ENCODE results near the gene SLC9A4.

GRCh38 chr2:102522162-102522561 lies 49.1 kb downstream of the SLC9A4 start:
- TF ChIP-seq, protein P1, sequence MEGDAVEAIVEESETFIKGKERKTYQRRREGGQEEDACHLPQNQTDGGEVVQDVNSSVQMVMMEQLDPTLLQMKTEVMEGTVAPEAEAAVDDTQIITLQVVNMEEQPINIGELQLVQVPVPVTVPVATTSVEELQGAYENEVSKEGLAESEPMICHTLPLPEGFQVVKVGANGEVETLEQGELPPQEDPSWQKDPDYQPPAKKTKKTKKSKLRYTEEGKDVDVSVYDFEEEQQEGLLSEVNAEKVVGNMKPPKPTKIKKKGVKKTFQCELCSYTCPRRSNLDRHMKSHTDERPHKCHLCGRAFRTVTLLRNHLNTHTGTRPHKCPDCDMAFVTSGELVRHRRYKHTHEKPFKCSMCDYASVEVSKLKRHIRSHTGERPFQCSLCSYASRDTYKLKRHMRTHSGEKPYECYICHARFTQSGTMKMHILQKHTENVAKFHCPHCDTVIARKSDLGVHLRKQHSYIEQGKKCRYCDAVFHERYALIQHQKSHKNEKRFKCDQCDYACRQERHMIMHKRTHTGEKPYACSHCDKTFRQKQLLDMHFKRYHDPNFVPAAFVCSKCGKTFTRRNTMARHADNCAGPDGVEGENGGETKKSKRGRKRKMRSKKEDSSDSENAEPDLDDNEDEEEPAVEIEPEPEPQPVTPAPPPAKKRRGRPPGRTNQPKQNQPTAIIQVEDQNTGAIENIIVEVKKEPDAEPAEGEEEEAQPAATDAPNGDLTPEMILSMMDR (IDR thresholded peaks at IDR 0.05; ENCODE audit: insufficient read depth, low read length, poor library complexity, severe bottlenecking) = no peak
- TF ChIP-seq EZH2phosphoT487 (conservative IDR thresholded peaks at IDR 0.05; ENCODE audit: low read length) = no peak

All from SU-DHL-6 (cell line).